LoVo (cell line): ENCODE results near the gene IL33.

Source experiments
- DNase-seq: peaks from one replicate; pipeline ENCODE4 v3.0.0-alpha.2; 2016; ENCODE audit warnings: low spot score

Gene IL33

GRCh38 chr9:6304232-6304631, 88.6 kb downstream of the IL33 start:
- DNase-seq: no peak

- peak; percentile 61 for DNase-seq
These were observed 90.5 kb downstream of the IL33 start for GRCh38 chr9:6305954-6306563.
